DND-41 (cell line): ENCODE results near the gene AFF3.

ENCODE experiments used
- EZH2 ChIP-seq: IDR thresholded peaks from 3 replicates; pipeline ENCODE4 v1.6.1; 2012; ENCODE audit warnings: borderline replicate concordance, low read depth, mild to moderate bottlenecking, moderate library complexity, low read length, inconsistent platforms; ENCODE audit not compliant: severe bottlenecking
- TF ChIP-seq, protein P1 (sequence below): IDR thresholded peaks from 2 replicates; pipeline ENCODE4 v1.5.1; 2012; ENCODE audit warnings: borderline replicate concordance, low read length, moderate library complexity, mild to moderate bottlenecking; ENCODE audit not compliant: poor library complexity, severe bottlenecking; ENCODE audit errors: extremely low read depth

GRCh38 chr2:99662761-99663341 is 479.5 kb downstream of the AFF3 start:
- TF ChIP-seq, protein P1, sequence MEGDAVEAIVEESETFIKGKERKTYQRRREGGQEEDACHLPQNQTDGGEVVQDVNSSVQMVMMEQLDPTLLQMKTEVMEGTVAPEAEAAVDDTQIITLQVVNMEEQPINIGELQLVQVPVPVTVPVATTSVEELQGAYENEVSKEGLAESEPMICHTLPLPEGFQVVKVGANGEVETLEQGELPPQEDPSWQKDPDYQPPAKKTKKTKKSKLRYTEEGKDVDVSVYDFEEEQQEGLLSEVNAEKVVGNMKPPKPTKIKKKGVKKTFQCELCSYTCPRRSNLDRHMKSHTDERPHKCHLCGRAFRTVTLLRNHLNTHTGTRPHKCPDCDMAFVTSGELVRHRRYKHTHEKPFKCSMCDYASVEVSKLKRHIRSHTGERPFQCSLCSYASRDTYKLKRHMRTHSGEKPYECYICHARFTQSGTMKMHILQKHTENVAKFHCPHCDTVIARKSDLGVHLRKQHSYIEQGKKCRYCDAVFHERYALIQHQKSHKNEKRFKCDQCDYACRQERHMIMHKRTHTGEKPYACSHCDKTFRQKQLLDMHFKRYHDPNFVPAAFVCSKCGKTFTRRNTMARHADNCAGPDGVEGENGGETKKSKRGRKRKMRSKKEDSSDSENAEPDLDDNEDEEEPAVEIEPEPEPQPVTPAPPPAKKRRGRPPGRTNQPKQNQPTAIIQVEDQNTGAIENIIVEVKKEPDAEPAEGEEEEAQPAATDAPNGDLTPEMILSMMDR = no peak
- TF ChIP-seq EZH2 = no peak
